GM12878 (cell line): ENCODE results near the gene KRTAP1-1. TPM values are rescaled to one million over a fixed set of nuclear protein-coding genes. Genes with fewer than 3 reads are reported as not detected.

ENCODE experiments used
- E2F8 ChIP-seq: fragments of 450-650 bp; IDR thresholded peaks from 2 replicates; pipeline ENCODE4 v1.6.1; 2018; ENCODE audit warnings: mild to moderate bottlenecking, low read depth, moderate library complexity; ENCODE audit not compliant: partially characterized antibody
- FOXK2 ChIP-seq: fragments of 450-650 bp; IDR thresholded peaks from 2 replicates; pipeline ENCODE4 v1.6.1; 2017; ENCODE audit warnings: mild to moderate bottlenecking, moderate library complexity
- NFYA ChIP-seq: IDR thresholded peaks from 2 replicates; pipeline ENCODE4 v1.6.1; 2011; ENCODE audit warnings: low read depth, mild to moderate bottlenecking, low read length, improper control_type of control experiment, borderline replicate concordance
- SMAD5 ChIP-seq: IDR thresholded peaks from 2 replicates; pipeline ENCODE4 v1.6.1; 2016; ENCODE audit warnings: antibody characterized with exemption, low read depth
- SREBF2 ChIP-seq: IDR thresholded peaks from 2 replicates; pipeline ENCODE4 v1.6.1; 2012; ENCODE audit warnings: mild to moderate bottlenecking, low read length
- ZNF687 ChIP-seq: fragments of 450-650 bp; IDR thresholded peaks from 2 replicates; pipeline ENCODE4 v1.6.1; 2017; ENCODE audit warnings: mild to moderate bottlenecking, moderate library complexity
- polyA plus RNA-seq, 11 experiments: library from polyadenylated mRNA; depleted of rRNA in 4 of 11; unstranded in 6 of 11; stranded (reverse) in 5 of 11; fragments of >200 nt; fragmentation: Nextera tagmentation in 4 of 11; fragmentation: Illumina TruSeq in 1 of 11; extraction: Ambion mirVana in 4 of 11; extraction: Trizol in 1 of 11; gene quantifications; 1 replicate in 1 of 11; 2 replicates in 10 of 11; pipeline versions ENCODE4 v1.2.1 to v1.2.3, GENCODE V29; 2011 to 2016; ENCODE audit warnings: inconsistent platforms in 2 of 11, missing spikeins in 2 of 11, low read depth in 1 of 11
- total RNA-seq, 4 experiments: library from RNA; depleted of rRNA in 3 of 4; stranded (reverse); fragments of >200 nt in 3 of 4; fragmentation: Illumina TruSeq in 1 of 4; extraction: Trizol in 1 of 4; gene quantifications; 2 replicates each; pipeline versions ENCODE4 v1.2.1 to v1.2.3, GENCODE V29; 2013 to 2021
- TF ChIP-seq, protein P1 (sequence below): IDR thresholded peaks from 2 replicates; pipeline ENCODE4 v1.6.1; 2012; ENCODE audit warnings: mild to moderate bottlenecking, low read depth, low read length
- TF ChIP-seq, protein P2 (sequence below): fragments of 450-650 bp; formaldehyde crosslinking; IDR thresholded peaks from 2 replicates; pipeline ENCODE4 v1.4.0; 2022; ENCODE audit warnings: mild to moderate bottlenecking, moderate library complexity

Gene KRTAP1-1
- total and polyA plus RNA-seq, 10 of the 15 experiments (the other 5 are each of a cell fraction or from before 2014, with no cell fraction given): not detected

GRCh38 chr17:41063449-41063848 is 22.2 kb upstream of the KRTAP1-1 start (continued):
- TF ChIP-seq ZNF687: no peak
- no peak for TF ChIP-seq E2F8
- no peak for TF ChIP-seq SREBF2
- no peak for TF ChIP-seq SMAD5
- no peak for TF ChIP-seq NFYA
- TF ChIP-seq, protein P1, sequence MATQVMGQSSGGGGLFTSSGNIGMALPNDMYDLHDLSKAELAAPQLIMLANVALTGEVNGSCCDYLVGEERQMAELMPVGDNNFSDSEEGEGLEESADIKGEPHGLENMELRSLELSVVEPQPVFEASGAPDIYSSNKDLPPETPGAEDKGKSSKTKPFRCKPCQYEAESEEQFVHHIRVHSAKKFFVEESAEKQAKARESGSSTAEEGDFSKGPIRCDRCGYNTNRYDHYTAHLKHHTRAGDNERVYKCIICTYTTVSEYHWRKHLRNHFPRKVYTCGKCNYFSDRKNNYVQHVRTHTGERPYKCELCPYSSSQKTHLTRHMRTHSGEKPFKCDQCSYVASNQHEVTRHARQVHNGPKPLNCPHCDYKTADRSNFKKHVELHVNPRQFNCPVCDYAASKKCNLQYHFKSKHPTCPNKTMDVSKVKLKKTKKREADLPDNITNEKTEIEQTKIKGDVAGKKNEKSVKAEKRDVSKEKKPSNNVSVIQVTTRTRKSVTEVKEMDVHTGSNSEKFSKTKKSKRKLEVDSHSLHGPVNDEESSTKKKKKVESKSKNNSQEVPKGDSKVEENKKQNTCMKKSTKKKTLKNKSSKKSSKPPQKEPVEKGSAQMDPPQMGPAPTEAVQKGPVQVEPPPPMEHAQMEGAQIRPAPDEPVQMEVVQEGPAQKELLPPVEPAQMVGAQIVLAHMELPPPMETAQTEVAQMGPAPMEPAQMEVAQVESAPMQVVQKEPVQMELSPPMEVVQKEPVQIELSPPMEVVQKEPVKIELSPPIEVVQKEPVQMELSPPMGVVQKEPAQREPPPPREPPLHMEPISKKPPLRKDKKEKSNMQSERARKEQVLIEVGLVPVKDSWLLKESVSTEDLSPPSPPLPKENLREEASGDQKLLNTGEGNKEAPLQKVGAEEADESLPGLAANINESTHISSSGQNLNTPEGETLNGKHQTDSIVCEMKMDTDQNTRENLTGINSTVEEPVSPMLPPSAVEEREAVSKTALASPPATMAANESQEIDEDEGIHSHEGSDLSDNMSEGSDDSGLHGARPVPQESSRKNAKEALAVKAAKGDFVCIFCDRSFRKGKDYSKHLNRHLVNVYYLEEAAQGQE: no peak
- TF ChIP-seq FOXK2: no peak
- TF ChIP-seq, protein P2, sequence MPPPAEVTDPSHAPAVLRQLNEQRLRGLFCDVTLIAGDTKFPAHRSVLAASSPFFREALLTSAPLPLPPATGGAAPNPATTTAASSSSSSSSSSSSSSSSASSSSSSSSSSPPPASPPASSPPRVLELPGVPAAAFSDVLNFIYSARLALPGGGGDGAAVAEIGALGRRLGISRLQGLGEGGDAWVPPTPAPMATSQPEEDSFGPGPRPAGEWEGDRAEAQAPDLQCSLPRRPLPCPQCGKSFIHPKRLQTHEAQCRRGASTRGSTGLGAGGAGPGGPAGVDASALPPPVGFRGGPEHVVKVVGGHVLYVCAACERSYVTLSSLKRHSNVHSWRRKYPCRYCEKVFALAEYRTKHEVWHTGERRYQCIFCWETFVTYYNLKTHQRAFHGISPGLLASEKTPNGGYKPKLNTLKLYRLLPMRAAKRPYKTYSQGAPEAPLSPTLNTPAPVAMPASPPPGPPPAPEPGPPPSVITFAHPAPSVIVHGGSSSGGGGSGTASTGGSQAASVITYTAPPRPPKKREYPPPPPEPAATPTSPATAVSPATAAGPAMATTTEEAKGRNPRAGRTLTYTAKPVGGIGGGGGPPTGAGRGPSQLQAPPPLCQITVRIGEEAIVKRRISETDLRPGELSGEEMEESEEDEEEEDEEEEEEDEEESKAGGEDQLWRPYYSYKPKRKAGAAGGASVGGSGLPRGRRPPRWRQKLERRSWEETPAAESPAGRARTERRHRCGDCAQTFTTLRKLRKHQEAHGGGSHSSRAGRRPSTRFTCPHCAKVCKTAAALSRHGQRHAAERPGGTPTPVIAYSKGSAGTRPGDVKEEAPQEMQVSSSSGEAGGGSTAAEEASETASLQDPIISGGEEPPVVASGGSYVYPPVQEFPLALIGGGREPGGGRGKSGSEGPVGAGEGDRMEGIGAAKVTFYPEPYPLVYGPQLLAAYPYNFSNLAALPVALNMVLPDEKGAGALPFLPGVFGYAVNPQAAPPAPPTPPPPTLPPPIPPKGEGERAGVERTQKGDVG (CRISPR knock-in tag): no peak
- TF ChIP-seq, all 136 proteins: peak for 0
